Effector memory CD4-positive, alpha-beta T cell (primary cell): Measurements from ENCODE around the gene HINT2.

ENCODE experiments used
- DNase-seq, 3 donors: peaks; one replicate each; pipeline ENCODE4 v3.0.0-alpha.2; 2020
- H3K27ac ChIP-seq: 2 replicates; pipeline ENCODE4 v1.7.0; 2013; ENCODE audit warnings: mild to moderate bottlenecking, low read length, moderate library complexity; ENCODE audit not compliant: insufficient read depth, poor library complexity, severe bottlenecking
- H3K27me3 ChIP-seq: replicated peaks from 2 replicates; pipeline ENCODE4 v1.7.0; 2013; ENCODE audit warnings: mild to moderate bottlenecking, low read length; ENCODE audit not compliant: insufficient read depth, control insufficient read depth, poor library complexity, severe bottlenecking
- H3K36me3 ChIP-seq: 2 replicates; pipeline ENCODE4 v1.7.0; 2013; ENCODE audit warnings: mild to moderate bottlenecking, low read length, moderate library complexity; ENCODE audit not compliant: control insufficient read depth, insufficient read depth
- H3K4me1 ChIP-seq: 2 replicates; pipeline ENCODE4 v1.7.0; 2013; ENCODE audit warnings: low read length, mild to moderate bottlenecking; ENCODE audit not compliant: control insufficient read depth, insufficient read depth, poor library complexity, severe bottlenecking
- H3K4me3 ChIP-seq: 2 replicates; pipeline ENCODE4 v1.7.0; 2013; ENCODE audit warnings: low read length, low read depth, mild to moderate bottlenecking; ENCODE audit not compliant: insufficient read depth, poor library complexity, severe bottlenecking
- H3K9me3 ChIP-seq: 2 replicates; pipeline ENCODE4 v1.7.0; 2013; ENCODE audit warnings: mild to moderate bottlenecking, low read length, moderate library complexity; ENCODE audit not compliant: control insufficient read depth

The HINT2 gene

GRCh38 chr9:35766997-35767396 is 47.8 kb downstream of the HINT2 start:
- no peak for DNase-seq
- H3K27ac ChIP-seq = no peak overlapping the region
- no peaks in the 10 kb centered on the region for H3K36me3 ChIP-seq

GRCh38 chr9:35763803-35764202 is 51.0 kb downstream of the HINT2 start:
- Histone ChIP-seq H3K27ac (no peak overlapping the region), H3K4me1 (no peaks in the 10 kb centered on the region), H3K4me3 (no peak overlapping the region), H3K27me3 (no peaks in the 10 kb centered on the region), H3K9me3 (no peaks in the 10 kb centered on the region), H3K36me3 (no peaks in the 10 kb centered on the region)
- DNase-seq = no peak

More at GRCh38 chr9:35766997-35767396, 47.8 kb downstream of the HINT2 start:
- Histone ChIP-seq H3K4me1 (no peaks in the 10 kb centered on the region), H3K9me3 (no peaks in the 10 kb centered on the region), H3K27me3 (no peaks in the 10 kb centered on the region), H3K4me3 (no peak overlapping the region)

GRCh38 chr9:35763181-35763580 is 51.7 kb downstream of the HINT2 start:
- H3K27me3 ChIP-seq = no peaks in the 10 kb centered on the region
- H3K4me1 ChIP-seq = no peaks in the 10 kb centered on the region
- H3K9me3 ChIP-seq = no peaks in the 10 kb centered on the region
- no peaks in the 10 kb centered on the region for H3K36me3 ChIP-seq
- DNase-seq = no peak
- H3K27ac ChIP-seq = no peak overlapping the region
- H3K4me3 ChIP-seq = no peak overlapping the region
